HG03354 (cell line): Measurements from ENCODE around the gene GPATCH4.
"Not testable (repeated sequence)": the region's sequence is repeated elsewhere in the genome, so short reads cannot be mapped to it uniquely, and the experiment has no call there.

Experiments used
- ATAC-seq: cut with Tn5 transposase; IDR thresholded peaks from one replicate; pipeline ENCODE4 v1.9.1; 2021; ENCODE audit warnings: mild to moderate bottlenecking; ENCODE audit not compliant: unreplicated experiment, poor library complexity, severe bottlenecking

Gene GPATCH4

GRCh38 chr1:156553860-156554485, 47.3 kb downstream of the GPATCH4 start:
- no peak for ATAC-seq

- ATAC-seq = not testable (repeated sequence)
Measured at GRCh38 chr1:156552937-156553336, 48.3 kb downstream of the GPATCH4 start.

DNA sequence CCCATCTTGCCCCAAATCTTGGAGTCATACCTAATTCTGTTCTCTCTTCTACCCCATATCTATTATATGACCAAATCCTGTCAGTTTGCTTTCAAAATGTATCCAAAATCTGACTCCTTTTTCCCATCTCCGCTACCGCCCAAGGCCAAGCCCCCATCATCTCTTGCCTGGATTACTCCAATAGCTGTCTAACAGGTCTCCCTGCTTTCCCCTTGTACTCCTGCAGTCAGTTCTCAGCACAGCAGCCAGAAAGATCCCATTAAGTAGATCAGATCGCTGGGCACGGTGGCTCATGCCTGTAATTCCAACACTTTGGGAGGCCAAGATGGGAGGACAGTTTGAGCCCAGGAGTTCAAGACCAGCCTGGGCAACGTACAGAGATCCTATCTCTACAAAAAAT, 48.8 kb downstream of the GPATCH4 start:
- no peak for ATAC-seq

DNA sequence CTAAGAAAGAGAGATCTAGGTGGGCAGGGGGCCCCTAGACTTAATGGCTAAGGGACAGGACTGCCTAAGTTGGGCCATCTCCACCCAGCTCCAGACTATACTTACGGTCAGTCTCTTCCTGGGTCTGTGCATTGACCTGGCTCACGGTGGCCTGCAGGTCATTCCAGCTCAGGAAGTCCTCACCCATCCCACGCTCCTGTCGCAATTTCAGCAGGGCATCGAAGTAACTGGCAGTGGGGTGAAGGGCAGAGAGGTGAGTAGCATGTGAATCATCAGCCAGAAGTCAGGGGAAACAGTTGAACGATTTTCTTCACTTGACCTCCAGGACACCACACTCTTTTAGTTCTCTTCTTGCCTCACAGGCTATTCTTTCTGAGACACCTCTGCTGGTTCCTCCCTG, 49.4 kb downstream of the GPATCH4 start:
- no peak for ATAC-seq

- no peak for ATAC-seq
Measured at GRCh38 chr1:156551066-156551643, 50.1 kb downstream of the GPATCH4 start.

DNA sequence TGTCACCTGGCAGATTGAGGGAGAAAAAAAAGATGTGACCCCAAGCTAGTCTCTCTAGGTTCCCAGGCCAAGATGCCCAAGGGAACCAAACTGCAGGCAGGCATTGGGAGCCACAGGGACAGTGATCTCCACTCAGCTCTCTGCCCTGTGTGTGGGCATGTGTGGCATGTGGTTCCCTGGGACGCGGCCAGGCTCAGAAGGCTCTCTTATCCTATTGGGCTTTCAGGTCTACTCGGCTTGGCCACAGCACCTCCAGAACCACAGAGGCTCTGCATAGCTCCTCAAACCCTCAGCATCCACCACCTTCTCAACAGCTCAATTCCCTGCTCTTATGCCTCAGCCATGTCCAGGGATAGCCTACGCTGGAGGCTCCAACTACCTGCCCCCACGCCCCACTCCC, 50.9 kb downstream of the GPATCH4 start:
- no peak for ATAC-seq

GRCh38 chr1:156549831-156550230, 51.4 kb downstream of the GPATCH4 start:
- no peak for ATAC-seq

DNA sequence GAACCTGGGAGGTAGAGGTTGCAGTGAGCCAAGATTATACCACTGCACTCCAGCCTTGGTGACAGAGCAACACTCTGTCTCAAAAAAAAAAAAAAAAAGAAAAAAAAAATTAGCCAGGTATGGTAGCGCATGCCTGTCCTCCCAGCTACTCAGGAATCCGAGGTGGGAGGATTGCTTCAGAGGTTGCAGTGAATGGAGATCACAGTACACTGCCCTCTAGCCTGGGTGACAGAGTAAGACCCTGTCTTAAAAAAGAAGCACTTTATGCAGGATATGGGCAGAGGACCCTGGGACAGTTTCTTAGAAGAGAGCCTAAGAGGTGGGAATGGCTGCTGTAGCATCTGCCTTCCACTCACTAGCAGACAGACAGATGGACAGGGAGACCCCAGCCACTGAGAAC, 51.9 kb downstream of the GPATCH4 start:
- ATAC-seq = no peak

GRCh38 chr1:156547982-156548381, 53.3 kb downstream of the GPATCH4 start:
- no peak for ATAC-seq

- ATAC-seq = no peak
Measured at GRCh38 chr1:156547434-156547833, 53.8 kb downstream of the GPATCH4 start.

DNA sequence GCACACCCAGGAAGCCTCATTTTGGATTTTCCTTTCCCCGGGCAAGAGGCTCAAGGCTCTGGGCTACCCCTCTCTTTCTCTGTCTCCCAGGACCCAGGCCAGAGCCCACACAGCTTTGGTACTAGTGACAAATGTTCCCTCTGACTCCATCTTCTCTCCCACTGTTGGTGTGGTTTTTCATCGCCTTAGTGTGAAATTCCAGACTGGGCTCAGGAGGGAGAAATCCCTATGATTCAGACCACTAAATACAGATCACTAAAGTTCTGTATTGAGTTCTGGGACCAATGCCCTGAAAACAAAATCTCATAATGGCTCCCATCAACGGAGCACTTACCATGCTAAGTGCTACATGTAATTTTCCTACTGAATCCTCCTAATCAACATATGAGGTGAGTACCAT, 55.0 kb downstream of the GPATCH4 start:
- ATAC-seq = no peak

DNA sequence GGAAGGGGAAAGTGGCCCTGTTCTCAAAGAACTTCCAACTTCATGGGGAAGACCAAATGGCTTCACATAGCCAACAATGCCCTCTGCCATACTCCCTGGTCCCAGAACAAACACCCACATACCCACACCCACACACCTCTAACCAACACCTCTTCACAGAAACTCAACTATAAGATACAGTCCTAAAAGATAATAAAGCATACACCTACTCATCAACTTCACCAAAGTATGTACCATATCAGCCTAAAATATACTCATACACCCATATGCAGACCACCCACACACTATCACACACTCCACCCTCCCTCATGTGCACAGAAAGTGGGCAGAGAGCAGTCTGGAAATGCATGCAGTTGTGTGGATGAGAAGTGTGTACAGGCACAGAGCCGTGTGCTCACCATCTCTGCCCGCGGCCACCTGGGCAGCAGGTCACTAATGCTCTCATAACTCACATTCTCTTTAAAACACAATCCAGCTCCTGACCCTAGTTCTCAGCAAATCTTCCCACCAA, 56.6 kb downstream of the GPATCH4 start:
- ATAC-seq = no peak
